Raji (cell line): ENCODE measurements around the gene ARFIP1.

Experiments used
- POLR2A ChIP-seq: IDR thresholded peaks from 2 replicates; pipeline ENCODE4 v1.6.1; 2011; ENCODE audit warnings: low read depth, low read length, control low read depth; ENCODE audit not compliant: insufficient read depth

ARFIP1 gene

DNA sequence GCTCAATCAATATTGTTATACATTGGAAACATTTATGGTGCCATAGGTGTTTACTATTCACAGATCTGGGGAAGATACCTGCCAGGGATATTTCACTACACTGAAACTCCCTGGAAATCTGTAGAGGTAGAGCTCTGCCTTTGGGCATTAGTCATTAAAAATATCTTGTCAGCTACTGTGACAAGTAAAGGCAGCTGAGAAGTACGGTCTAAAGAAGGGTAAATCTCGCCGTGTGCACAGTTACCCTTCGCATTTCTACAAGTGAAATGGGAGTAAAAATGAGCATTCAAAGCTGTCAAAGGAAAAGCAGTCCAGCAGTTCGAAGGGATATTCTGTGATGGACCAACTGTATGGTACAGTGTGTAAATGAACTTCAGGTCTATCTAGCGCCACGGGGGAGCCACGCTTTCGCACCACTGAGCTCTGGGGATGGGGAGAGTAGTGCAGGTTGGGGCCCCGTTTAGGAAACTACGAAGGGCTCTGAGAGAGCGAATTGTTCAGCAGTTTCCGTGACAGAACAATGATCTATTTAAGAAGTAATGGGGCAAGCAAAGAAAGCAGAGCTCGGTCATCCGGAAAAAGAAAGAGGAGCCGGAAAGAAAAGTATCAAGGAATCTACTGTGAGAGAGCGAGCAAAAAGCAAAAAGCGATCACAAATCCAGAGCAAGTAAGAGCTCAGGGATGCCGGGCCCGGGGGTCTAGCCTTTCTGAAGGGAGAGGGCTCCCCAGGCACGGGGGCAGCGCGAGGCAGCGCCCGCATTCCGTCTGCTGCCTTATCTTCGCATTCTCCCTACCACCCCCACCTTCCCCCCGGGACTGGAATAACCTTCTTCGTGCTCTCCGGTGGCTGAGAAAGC lies 870 bp upstream of the ARFIP1 start:
- TF ChIP-seq POLR2A = no peak

DNA sequence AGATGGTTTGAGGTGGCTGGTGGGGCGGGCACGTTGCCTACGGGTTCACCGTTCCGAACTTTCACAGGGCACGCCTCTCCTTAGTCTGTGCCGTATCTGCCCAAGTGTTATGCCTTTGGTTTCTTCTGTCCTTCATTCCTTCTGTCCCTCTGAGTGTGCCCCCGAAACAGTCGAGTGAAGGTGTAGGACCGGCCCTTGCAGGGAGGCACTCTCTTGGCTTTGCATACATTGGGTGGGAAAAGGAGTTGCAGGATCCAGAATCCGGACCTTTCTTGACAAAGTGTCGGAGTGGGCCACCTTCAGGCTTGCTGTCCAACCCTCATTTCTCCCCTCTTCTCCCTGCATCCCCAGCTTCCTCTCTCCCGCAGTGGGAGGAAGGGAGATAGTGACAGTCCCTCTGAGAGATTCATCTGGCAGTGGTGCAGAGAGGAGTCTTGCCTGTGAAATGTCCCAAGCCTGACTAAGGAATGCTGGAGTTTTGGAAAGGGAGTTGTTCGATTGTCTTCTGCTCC lies 569 bp downstream of the ARFIP1 start:
- no peak for TF ChIP-seq POLR2A

DNA sequence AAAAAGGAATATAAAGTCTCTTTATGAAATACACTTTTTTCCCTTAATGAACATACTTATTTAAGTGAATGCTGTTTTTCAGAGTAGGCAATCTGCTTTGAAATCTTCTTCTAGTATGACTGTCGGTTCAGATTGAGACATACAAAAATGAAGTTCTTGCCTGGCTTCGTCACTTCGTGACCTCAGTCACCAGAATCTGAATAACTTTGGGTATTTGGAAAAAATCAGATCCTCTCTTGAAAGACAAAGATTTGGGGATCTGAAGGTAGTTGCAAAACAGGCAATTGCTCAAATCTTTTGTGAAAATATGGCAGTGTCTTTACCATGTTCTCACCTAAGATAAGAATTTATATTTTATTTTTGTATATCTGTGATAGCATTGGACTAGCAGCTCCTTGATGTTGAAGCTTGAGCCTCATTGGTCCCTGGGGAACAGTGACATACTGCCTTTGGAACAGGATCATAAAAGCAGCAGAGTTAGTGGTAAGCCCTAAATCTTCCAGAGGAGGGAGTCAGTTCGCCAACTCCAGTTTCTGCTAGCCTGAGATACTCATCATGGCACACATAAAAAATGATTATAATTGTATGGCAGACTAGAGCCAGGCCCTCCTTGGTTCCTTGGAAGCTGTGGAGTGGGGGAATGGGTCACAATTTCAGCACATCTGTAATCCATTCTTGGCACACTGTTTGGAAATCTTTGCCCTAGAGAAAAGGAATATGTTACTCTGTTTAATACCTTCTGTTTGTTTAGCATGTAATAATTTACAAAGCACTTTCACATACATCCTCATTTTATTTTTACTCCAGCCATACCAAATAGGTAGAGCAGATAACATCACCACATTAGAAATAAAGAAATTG lies 5.0 kb downstream of the ARFIP1 start:
- TF ChIP-seq POLR2A = no peak

DNA sequence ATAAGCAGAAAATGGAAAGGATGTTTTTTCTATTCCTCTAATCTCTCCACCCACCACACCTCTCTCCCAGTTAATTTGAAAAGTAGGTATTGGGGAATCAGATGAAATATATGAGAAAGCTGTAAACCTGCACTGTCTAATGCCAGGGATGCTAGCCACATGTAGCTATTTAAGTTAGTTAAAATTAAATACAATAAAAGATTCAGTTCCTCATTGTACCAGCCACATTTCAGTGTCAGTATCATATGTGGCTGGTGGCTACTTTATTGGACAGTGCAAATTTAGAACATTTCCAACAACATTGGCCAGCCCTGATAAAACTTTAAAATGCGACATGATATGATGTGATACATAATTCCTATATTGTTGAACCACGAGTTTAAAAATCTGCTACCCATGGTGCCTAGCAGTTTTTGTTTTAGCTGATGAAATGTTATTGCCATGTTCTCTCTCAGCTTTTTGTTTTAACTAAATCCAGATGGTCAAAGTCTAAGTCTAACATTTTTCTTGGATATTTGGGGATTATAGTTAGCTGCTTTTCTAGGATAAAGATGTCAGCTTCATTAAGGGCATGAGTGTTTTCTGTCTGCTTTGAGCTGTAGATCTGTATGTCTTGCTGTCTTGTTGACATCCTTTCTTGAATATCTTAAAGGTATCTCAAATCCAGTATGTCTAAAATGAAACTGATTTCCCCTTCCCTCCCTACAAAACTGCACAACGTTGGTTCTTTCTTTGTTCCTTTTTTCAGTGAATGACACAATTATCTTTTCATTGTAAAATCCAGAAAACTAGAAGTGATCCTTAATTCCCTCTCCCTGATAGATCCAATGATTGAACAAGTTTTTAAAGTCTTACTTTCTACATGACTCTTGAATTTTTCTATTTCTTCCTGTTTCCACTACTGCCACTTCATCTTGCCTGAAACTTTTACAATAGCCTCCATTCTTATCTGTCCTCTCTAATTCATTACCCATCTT lies 6.2 kb downstream of the ARFIP1 start:
- TF ChIP-seq POLR2A = no peak

DNA sequence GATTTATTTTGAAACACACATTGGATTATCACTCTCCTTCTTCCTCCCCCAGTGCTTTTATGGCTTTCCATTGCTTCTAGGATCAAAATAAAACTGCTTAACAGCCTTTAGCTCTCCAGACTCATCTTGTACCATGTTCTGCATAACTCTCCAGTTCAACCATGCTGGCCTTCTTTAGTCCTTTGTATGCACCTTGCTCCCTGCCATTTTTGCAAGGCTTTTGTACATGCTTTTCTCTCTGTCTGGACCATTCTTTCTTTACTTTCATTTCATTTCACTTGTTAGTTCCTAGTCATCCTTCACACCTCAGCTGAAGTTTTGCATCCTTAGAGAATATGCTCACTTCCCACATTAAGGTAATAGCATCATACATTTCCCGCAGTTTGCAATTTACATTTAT lies 6.9 kb downstream of the ARFIP1 start:
- TF ChIP-seq POLR2A = no peak

DNA sequence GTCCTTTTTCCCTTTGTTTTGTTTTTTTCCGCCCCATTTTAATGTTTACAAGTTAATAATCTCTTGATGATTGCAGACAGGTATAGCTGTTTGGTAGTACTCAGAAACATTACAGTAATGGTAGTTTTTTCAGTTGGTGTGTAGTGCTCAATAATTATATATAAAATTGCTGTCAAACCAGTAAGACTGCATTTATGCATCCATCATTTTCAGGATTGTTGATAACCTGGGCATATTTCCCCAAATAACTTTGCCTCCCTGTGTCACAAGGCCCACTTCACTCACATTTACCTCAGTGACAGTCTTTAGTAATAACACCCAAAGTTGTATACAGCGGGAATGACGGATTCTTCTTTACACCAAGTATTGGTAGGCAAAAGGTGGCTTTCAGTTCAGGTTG lies 16.1 kb downstream of the ARFIP1 start:
- no peak for TF ChIP-seq POLR2A

DNA sequence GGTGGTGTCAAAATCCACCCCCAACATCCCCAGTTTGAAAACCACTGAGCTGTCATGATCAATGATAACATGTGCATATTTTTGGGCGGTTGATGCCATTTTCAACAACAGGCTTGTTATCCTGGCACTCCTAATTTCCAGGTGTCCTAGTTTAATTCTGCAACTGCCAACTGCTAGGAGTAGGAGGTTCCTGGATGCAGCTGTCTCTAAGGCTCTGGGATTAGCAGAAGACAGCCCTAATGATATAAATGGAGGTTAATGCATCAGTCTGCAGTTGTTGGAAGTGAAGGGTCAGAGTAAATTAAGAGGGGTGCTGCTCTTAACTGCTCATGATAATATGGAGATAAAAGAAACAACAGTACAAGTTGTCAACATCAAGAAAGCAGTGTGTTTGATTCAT lies 23.8 kb downstream of the ARFIP1 start:
- no peak for TF ChIP-seq POLR2A

DNA sequence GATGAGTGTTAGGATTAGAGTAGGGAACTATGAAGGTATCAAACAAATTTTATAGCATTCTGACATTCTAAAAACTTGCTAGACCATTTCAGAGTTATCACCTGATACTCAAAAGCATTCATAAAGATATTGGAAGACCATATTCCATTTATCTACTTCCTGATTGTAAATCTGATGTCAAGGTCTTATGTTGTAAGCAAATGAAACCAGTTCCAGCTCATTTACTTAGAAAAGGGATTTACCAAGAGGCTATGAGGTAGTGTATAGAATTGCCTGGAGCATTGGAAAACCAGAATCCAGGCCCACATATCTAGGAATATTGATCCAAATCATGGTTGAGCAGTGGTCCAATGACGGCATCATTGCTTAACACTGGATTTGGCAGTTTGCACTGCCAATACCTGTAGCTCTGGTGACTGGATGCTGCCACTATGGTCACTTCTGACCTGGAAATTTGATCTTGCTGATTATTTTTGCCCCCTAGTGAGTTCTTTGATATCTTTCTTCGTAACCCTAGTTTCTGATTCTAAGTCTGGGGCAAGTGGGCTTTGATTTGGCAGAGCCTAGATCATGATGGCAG lies 25.4 kb downstream of the ARFIP1 start:
- no peak for TF ChIP-seq POLR2A

DNA sequence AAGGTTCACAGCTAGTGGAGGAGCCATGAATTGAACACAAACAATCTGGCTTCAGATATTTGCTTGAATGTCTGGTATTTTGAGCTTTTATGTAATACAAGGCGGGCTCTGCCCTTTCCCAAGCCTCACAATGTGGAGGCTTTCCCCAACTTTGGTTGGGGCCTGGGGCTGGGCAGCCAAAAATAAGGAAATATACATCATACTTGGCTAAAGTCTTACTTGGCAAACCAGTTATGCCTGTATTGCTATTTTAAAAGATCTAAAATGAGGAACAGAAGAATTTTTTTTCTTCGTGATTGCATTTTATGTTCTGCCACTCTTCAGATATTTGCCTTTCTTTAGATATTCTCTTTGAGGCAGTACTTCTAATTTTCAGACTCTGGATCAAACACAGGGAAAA lies 26.1 kb downstream of the ARFIP1 start:
- no peak for TF ChIP-seq POLR2A

DNA sequence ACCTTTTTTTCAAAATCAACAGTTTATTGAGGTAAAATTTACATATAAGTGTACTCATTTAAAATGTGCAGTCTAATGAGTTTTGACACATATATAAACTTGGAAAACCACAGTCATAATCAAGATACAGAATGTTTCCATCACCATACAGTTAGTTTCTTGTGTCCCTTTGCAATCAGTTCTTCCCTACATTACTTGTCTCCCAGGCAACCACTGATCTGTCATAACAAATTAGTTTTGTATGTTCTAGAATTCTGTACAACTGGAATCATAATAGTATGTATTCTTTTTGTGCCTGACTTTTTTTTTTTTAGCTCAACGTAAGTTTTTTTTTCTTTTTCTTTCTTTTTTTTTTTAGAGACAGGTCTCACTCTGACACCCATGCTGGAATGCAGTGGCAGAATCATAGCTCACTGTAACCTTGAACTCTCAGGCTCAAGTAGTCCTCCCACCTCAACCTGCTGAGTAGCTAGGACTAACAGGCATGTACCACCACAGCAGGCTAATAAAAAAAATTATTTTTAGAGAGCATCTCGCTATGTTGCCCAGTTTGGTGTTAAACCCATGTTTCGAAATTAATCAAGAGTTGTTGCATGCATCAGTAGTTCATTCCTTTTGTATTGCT lies 26.9 kb downstream of the ARFIP1 start:
- no peak for TF ChIP-seq POLR2A

DNA sequence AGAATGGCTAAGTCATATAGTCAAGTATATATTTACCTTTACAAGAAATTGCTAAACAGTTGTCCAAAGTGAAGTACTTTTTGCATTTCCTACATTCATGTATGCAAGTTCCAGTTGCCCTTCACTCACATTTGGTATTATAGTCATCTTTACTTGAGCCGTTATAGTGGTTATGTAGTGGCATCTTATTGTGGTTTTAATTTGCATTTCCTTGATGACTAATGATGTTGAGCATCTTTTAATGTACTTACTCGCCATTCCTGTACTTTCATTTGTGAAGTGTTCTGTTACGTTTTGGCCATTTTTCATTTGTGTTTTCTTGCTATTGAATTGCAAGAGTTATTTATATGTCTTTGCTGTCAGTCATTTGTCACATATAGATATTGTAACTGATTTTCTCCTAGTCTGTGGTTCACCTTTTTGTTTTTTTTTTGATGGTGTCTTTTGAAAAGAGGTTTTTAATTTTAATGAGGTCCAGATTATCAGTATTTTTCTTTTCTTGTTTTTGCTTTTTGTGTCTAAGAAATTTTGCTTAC lies 27.6 kb downstream of the ARFIP1 start:
- no peak for TF ChIP-seq POLR2A

DNA sequence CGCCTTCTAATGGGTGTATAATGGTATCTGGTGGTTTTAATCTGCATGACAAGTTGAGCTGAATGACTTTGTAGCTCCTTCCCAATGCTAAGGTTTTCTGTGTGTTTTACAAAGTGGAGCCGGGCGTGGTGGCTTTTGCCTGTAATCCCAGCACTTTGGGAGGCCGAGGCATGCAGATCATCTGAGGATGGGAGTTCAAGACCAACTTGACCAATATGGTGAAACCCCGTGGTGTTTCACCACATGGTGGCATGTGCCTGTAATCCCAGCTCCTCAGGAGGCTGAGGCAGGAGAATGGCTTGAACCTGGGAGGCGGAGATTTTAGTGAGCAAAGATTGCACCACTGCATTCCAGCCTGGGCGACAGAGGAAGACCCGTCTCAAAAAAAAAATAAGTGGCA lies 28.9 kb downstream of the ARFIP1 start:
- no peak for TF ChIP-seq POLR2A

DNA sequence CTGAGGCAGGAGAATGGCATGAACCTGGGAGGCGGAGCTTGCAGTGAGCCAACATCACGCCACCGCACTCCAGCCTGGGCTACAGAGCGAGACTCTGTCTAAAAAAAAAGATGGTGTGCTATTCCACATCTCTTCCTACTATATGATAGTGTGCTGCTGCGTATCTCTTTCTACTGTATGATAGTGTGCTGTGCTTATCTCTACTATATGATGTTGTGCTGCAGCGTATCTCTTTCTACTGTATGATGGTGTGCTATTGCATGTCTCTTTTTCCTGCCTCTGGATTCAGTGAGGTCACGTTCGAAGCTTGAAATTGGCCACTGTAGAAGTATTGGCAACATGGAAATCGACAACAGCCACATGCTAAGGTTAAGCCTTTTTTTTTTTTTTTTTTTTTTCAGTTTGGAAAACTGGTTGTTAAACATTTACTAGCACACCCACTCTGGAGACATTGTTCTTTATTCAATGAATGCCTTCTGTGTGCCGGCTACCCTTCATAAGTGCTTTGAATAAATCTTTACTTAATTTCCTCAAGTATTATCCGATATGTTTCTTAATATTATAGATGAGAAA lies 31.0 kb downstream of the ARFIP1 start:
- no peak for TF ChIP-seq POLR2A
